ENCODE measurements around the gene TAGAP. TPM values are rescaled to one million over a fixed set of nuclear protein-coding genes. Genes with fewer than 3 reads are reported as not detected.
A peak's percentile ranks its signal among the peaks of the same experiment; 100 is the strongest.
"Not testable (repeated sequence)": the region's sequence is repeated elsewhere in the genome, so short reads cannot be mapped to it uniquely, and the experiment has no call there.

Gene TAGAP
- total RNA-seq, 1 donor from 2014 or later = 17.1 TPM

GRCh38 chr6:159013229-159013628 is 31.6 kb downstream of the TAGAP start:
- H3K36me3 ChIP-seq = no peaks in the 10 kb centered on the region
- DNase-seq (no peak), ATAC-seq (peak in 1 of 2 donors; percentile 21)
- TF ChIP-seq, protein P1, sequence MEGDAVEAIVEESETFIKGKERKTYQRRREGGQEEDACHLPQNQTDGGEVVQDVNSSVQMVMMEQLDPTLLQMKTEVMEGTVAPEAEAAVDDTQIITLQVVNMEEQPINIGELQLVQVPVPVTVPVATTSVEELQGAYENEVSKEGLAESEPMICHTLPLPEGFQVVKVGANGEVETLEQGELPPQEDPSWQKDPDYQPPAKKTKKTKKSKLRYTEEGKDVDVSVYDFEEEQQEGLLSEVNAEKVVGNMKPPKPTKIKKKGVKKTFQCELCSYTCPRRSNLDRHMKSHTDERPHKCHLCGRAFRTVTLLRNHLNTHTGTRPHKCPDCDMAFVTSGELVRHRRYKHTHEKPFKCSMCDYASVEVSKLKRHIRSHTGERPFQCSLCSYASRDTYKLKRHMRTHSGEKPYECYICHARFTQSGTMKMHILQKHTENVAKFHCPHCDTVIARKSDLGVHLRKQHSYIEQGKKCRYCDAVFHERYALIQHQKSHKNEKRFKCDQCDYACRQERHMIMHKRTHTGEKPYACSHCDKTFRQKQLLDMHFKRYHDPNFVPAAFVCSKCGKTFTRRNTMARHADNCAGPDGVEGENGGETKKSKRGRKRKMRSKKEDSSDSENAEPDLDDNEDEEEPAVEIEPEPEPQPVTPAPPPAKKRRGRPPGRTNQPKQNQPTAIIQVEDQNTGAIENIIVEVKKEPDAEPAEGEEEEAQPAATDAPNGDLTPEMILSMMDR (IDR thresholded peaks at IDR 0.05) = no peak
- no peaks in the 10 kb centered on the region for H3K9me3 ChIP-seq
- H3K27me3 ChIP-seq (ENCODE audit: low read depth) = no peaks in the 10 kb centered on the region
- intact Hi-C loops (cut with DNase I) = no loop called here
- H3K4me3 ChIP-seq = no peak overlapping the region
- H3K27ac ChIP-seq = no peak overlapping the region
- peaks cover 9% of the 10 kb centered on the region for H3K4me1 ChIP-seq

GRCh38 chr6:159012201-159012600 is 32.6 kb downstream of the TAGAP start:
- no peak for ATAC-seq
- no peak for DNase-seq
- H3K27ac ChIP-seq = no peak overlapping the region
- no peak overlapping the region for H3K4me3 ChIP-seq
- intact Hi-C loops (cut with DNase I) = no loop called here
- H3K4me1 ChIP-seq = no peaks in the 10 kb centered on the region
- no peaks in the 10 kb centered on the region for H3K27me3 ChIP-seq (ENCODE audit: low read depth)
- TF ChIP-seq, protein P1 (IDR thresholded peaks at IDR 0.05) = no peak
- H3K36me3 ChIP-seq = no peaks in the 10 kb centered on the region
- no peaks in the 10 kb centered on the region for H3K9me3 ChIP-seq

DNA sequence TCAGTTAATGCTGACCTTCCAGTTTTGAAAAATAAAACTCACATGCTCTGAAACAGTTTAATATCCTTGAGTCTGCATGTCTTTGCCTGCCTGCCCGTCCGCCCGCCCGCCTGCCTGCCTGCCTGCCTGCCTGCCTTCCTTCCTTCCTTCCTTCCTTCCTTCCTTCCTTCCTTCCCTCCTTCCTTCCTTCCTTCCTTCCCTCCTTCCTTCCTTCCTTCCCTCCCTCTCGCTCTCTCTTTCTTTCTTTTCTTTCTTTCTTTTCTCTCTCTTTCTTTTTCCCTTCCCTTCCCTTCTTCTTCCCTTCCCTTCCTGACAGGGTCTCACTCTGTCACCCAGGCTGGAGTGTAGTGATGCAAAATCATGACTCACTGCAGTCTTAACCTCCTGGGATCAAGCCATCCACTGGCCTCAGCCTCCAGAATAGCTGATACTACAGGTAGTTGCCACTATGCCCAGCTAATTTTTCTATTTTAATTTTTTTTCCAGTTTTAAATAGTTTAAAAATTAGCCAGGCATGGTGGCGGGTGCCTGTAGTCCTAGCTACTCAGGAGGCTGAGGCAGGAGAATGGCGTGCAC is 34.7 kb downstream of the TAGAP start:
- intact Hi-C loops (cut with DNase I); H3K4me3 ChIP-seq; H3K27ac ChIP-seq; ATAC-seq; H3K9me3 ChIP-seq; H3K4me1 ChIP-seq; H3K27me3 ChIP-seq (ENCODE audit: low read depth); DNase-seq; H3K36me3 ChIP-seq: not testable (repeated sequence)

GRCh38 chr6:159008656-159009288 is 36.0 kb downstream of the TAGAP start:
- no peaks in the 10 kb centered on the region for H3K36me3 ChIP-seq
- intact Hi-C loops (cut with DNase I) = no loop called here
- ATAC-seq = peak; percentile 66 to 81
- H3K27ac ChIP-seq = no peak overlapping the region
- no peak overlapping the region for H3K4me3 ChIP-seq
- no peak for DNase-seq
- H3K9me3 ChIP-seq = no peaks in the 10 kb centered on the region
- H3K4me1 ChIP-seq = no peaks in the 10 kb centered on the region
- no peaks in the 10 kb centered on the region for H3K27me3 ChIP-seq (ENCODE audit: low read depth)
- TF ChIP-seq, protein P1 (IDR thresholded peaks at IDR 0.05) = peak; percentile 43

DNA sequence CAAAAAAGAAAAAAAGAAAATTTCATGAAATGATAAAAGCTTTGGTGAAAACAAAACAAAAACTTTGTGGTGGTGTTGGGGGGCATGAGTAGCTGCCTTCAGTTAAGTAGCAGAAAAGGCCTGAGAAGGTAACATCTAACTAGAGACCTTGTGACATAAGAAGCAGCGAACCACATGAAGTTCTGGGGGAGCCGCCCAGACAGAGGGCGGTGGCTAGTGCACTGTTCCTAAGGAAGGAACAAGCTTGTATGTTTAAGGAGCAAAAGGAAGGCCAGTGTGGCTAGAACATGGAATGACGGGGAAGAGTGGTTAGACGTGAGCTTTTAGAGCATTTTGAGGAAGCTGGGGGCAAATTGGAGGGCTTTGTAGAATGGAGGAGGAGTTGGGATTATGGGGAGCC is 37.3 kb downstream of the TAGAP start:
- H3K4me3 ChIP-seq = no peak overlapping the region
- no peaks in the 10 kb centered on the region for H3K9me3 ChIP-seq
- no peaks in the 10 kb centered on the region for H3K27me3 ChIP-seq (ENCODE audit: low read depth)
- no peak for DNase-seq
- no peak overlapping the region for H3K27ac ChIP-seq
- TF ChIP-seq, protein P1 (IDR thresholded peaks at IDR 0.05) = no peak
- H3K36me3 ChIP-seq = no peaks in the 10 kb centered on the region
- no peak for ATAC-seq
- intact Hi-C loops (cut with DNase I) = no loop called here
- no peaks in the 10 kb centered on the region for H3K4me1 ChIP-seq

GRCh38 chr6:159005436-159005835 is 39.4 kb downstream of the TAGAP start:
- no peak overlapping the region for H3K27ac ChIP-seq
- ATAC-seq = no peak
- H3K36me3 ChIP-seq = no peaks in the 10 kb centered on the region
- TF ChIP-seq, protein P1 (IDR thresholded peaks at IDR 0.05) = no peak
- H3K9me3 ChIP-seq = no peaks in the 10 kb centered on the region
- peaks cover 10% of the 10 kb centered on the region for H3K4me1 ChIP-seq
- no peaks in the 10 kb centered on the region for H3K27me3 ChIP-seq (ENCODE audit: low read depth)
- DNase-seq = no peak
- intact Hi-C loops (cut with DNase I) = no loop called here
- no peak overlapping the region for H3K4me3 ChIP-seq
